ENCODE results near the gene AGAP9. TPM values are rescaled to one million over a fixed set of nuclear protein-coding genes. Genes with fewer than 3 reads are reported as not detected.
"Not testable (repeated sequence)": the region's sequence is repeated elsewhere in the genome, so short reads cannot be mapped to it uniquely, and the experiment has no call there.

The AGAP9 gene
- total and polyA plus RNA-seq, 3 experiments from 2014 or later, result 0.23 to 5.1 (median 5.1) TPM

DNA sequence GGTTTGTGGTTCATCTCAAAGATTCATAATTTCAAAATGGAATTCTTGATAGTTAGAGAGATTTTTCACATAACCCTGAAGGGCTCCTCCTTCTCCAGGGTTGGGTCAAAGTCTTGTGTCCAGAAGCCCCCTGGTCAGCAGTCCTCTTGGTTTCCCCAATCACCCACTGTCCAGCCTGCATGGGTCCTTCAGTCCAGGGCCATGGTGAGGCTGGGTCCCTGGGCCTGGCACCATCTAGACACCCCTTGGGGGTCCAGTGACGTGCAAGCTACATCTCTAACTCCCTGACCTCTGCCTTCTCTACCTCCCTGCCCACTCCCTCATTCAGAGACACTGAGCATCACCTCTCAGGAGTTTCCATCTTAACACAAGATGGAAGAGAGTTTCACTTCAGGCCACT is 65.6 kb downstream of the AGAP9 start:
- Histone ChIP-seq H3K4me3 (ENCODE audit: low read length) (no peak overlapping the region), H3K9me3 (ENCODE audit: low read length) (no peaks in the 10 kb centered on the region), H3K4me1 (ENCODE audit: insufficient read depth, low read length) (no peaks in the 10 kb centered on the region), H3K27me3 (ENCODE audit: insufficient read depth, low read length, poor library complexity, severe bottlenecking) (no peaks in the 10 kb centered on the region), H3K36me3 (ENCODE audit: insufficient read depth, low read length) (no peaks in the 10 kb centered on the region), H3K27ac (ENCODE audit: low read depth, low read length) (no peak overlapping the region)
- POLR2A ChIA-PET, result no interaction called here
- H3K9me3 Mint-ChIP-seq, result no peaks in the 10 kb centered on the region
- H3K27me3 Mint-ChIP-seq, result peaks cover 7 to 20% of the 10 kb centered on the region in 2 donors
- no peak for DNase-seq
- no peak overlapping the region for H3K4me3 Mint-ChIP-seq
- H3K36me3 Mint-ChIP-seq, result no peaks in the 10 kb centered on the region
- peaks cover 0 to 3% (median 0%) of the 10 kb centered on the region in 3 donors for H3K4me1 Mint-ChIP-seq
- CTCF ChIA-PET, result no interaction called here
- no peak overlapping the region for H3K27ac Mint-ChIP-seq

DNA sequence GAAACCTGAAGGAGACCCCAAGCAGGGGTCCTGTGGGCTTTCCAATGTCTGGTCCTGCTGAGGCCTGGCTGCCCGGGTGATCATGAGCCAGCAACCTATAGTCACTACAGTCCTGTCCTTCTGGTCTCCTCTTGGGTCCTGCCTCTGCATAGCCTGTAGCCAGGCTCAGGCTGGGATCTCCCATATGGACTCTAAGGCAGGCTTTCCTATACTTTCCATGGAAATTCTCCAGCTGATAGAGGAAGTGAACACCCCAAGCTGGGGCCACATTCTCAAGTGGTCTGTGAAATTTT is 66.0 kb downstream of the AGAP9 start:
- no peak for DNase-seq
- Histone ChIP-seq H3K9me3 (ENCODE audit: low read length) (no peaks in the 10 kb centered on the region), H3K36me3 (ENCODE audit: insufficient read depth, low read length) (no peaks in the 10 kb centered on the region), H3K27me3 (ENCODE audit: insufficient read depth, low read length, poor library complexity, severe bottlenecking) (no peaks in the 10 kb centered on the region), H3K27ac (ENCODE audit: low read depth, low read length) (no peak overlapping the region), H3K4me1 (ENCODE audit: insufficient read depth, low read length) (no peaks in the 10 kb centered on the region), H3K4me3 (ENCODE audit: low read length) (no peak overlapping the region)
- Mint-ChIP-seq H3K4me1 (peaks cover 0 to 3% (median 0%) of the 10 kb centered on the region in 3 donors), H3K27ac (no peak overlapping the region), H3K36me3 (no peaks in the 10 kb centered on the region), H3K27me3 (peaks cover 7 to 20% of the 10 kb centered on the region in 2 donors), H3K9me3 (no peaks in the 10 kb centered on the region), H3K4me3 (no peak overlapping the region)
- ChIA-PET POLR2A (no interaction called here), CTCF (no interaction called here)

DNA sequence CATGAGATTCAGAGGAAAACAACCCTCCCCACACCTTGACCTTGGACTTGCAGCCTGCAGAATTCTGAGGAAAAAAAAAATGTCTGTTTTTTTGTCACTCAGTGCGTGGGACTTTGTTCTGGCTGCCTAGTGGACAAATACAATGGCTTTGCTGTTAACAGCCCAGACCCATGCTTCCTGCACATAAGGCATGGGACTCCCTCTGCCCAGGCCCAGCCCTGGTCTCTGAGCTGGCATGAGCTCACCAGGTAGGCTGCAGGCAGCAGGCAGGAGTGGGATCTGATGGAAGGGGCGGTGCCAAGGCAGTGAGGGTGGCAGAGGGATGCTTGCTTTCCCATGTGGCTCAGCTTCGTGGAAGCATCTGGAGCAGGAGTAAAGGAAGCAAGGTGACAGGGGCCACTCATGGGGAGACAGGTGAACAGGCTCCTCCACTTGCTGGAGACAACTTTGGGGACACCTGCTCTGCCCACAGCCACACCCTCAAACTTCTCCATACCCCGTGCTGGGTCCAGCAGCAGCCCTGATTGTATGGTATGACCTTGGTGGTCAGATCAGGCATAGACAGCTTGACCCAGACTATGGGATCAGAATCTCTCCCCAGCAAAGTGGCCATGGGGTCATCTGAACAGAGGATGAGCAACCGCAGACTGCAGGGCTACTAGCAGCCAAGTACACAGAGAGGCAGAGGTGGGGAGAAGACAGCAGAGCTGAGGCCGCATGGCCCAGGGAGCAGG is 66.5 kb downstream of the AGAP9 start:
- Mint-ChIP-seq H3K27me3 (peaks cover 7 to 20% of the 10 kb centered on the region in 2 donors), H3K36me3 (no peaks in the 10 kb centered on the region), H3K27ac (no peak overlapping the region), H3K4me3 (no peak overlapping the region), H3K4me1 (peaks cover 0 to 3% (median 0%) of the 10 kb centered on the region in 3 donors), H3K9me3 (no peaks in the 10 kb centered on the region)
- DNase-seq, result no peak
- Histone ChIP-seq H3K4me3 (ENCODE audit: low read length) (no peak overlapping the region), H3K27me3 (ENCODE audit: insufficient read depth, low read length, poor library complexity, severe bottlenecking) (no peaks in the 10 kb centered on the region), H3K9me3 (ENCODE audit: low read length) (no peaks in the 10 kb centered on the region), H3K27ac (ENCODE audit: low read depth, low read length) (no peak overlapping the region), H3K36me3 (ENCODE audit: insufficient read depth, low read length) (no peaks in the 10 kb centered on the region), H3K4me1 (ENCODE audit: insufficient read depth, low read length) (no peaks in the 10 kb centered on the region)
- ChIA-PET CTCF (no interaction called here), POLR2A (no interaction called here)

DNA sequence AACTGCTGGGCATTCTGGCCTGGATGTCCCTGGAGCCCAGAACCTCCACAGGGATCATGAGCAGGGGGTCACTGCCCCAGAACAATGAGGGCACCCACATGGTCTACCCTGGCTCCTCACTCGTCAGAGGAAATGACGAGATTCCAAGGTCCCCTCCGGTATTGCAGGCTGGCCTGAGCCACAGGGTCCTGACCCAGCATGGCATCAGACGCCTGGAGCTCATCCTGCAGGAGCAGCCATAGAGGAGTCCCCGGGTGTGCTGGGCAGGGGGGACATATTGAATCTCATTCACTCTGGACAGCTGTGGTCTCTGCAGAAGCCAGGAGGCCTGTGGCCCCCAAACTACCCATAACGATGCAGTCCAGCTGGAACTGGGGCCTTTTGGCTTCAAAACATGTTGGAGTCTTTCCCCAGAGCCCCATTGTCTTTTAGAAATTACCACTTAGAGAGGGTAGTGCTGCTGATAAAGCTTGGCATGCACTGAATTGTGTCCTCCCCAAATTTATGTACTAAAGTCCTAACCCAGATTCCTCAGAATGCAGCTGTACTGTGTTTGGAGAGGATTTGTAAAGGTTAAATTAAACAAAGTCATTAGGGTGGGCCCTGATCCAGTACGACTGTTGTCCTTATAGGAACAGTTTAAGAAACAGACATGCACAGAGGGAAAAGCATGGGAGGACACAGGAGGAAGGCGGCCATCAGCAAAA is 67.2 kb downstream of the AGAP9 start:
- Histone ChIP-seq H3K9me3 (ENCODE audit: low read length) (no peaks in the 10 kb centered on the region), H3K27ac (ENCODE audit: low read depth, low read length) (no peak overlapping the region), H3K4me1 (ENCODE audit: insufficient read depth, low read length) (no peaks in the 10 kb centered on the region), H3K4me3 (ENCODE audit: low read length) (no peak overlapping the region), H3K27me3 (ENCODE audit: insufficient read depth, low read length, poor library complexity, severe bottlenecking) (no peaks in the 10 kb centered on the region), H3K36me3 (ENCODE audit: insufficient read depth, low read length) (no peaks in the 10 kb centered on the region)
- CTCF ChIA-PET, result no interaction called here
- no peak overlapping the region for H3K4me3 Mint-ChIP-seq
- H3K27me3 Mint-ChIP-seq, result peaks cover 7 to 20% of the 10 kb centered on the region in 2 donors
- no peak for DNase-seq
- no peaks in the 10 kb centered on the region for H3K9me3 Mint-ChIP-seq
- no peaks in the 10 kb centered on the region for H3K36me3 Mint-ChIP-seq
- peaks cover 0 to 3% (median 0%) of the 10 kb centered on the region in 3 donors for H3K4me1 Mint-ChIP-seq
- POLR2A ChIA-PET, result no interaction called here
- no peak overlapping the region for H3K27ac Mint-ChIP-seq

DNA sequence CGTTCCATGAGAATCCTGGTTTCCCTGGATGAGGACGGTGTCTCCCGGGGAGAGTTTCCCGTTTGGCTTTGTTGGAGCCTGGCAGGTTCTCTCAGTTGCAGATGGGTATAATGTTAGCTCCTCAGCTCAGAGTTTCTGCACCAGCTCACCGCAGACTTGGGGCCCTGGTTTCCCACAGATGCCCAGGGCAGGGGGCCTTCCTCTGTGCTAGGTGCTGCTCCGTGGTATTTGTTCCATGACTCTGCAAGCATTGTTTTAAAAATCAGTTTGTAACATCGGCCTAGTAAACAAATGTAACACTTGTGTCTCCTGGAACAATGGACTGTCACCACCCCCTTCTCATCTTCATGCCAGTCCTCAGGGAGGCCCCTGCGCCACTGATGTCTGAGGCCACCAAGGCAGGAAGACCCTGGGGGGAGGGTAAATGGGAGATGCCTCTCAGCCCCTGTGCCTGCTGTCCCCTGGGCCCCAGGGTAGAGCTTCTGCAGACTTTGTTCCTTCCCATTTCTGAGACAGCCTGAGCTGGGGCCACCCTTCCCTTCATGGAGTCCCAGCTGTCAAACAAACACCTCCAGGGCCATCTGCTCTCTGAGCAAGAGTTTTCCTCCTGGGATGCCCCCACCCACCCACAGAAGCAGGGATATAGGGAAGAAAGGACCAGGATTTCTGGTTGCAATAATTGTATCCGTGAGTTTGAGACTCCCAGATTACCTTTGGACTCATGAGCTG is 67.9 kb downstream of the AGAP9 start:
- H3K9me3 ChIP-seq (ENCODE audit: low read length); H3K9me3 Mint-ChIP-seq; H3K27me3 ChIP-seq (ENCODE audit: insufficient read depth, low read length, poor library complexity, severe bottlenecking); DNase-seq; H3K4me1 Mint-ChIP-seq; H3K4me3 Mint-ChIP-seq; H3K4me1 ChIP-seq (ENCODE audit: insufficient read depth, low read length); H3K4me3 ChIP-seq (ENCODE audit: low read length); POLR2A ChIA-PET; H3K36me3 ChIP-seq (ENCODE audit: insufficient read depth, low read length); H3K36me3 Mint-ChIP-seq; H3K27ac ChIP-seq (ENCODE audit: low read depth, low read length): not testable (repeated sequence)
- CTCF ChIA-PET, result interaction anchor here (1.4 kb wide), 1 partner anchor 17 kb away, joined by 3 read pairs; no protein-coding TSS in a partner anchor
- H3K27ac Mint-ChIP-seq, result peak overlapping the region in 1 of 8 donors; percentile 55
- H3K27me3 Mint-ChIP-seq, result peaks cover 7 to 18% of the 10 kb centered on the region in 2 donors

DNA sequence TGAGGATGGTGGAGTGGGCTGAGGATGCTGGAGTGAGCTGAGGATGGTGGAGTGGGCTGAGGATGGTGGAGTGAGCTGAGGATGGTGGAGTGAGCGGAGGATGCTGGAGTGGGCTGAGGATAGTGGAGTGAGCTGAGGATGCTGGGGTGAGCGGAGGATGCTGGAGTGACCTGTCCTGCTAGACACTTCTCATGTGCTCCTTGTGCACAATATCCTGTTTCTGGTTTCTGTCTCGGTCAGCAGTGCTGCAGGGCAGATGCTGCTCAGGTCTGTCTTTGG is 68.7 kb downstream of the AGAP9 start:
- no peaks in the 10 kb centered on the region for H3K36me3 Mint-ChIP-seq
- Histone ChIP-seq H3K9me3 (ENCODE audit: low read length) (no peaks in the 10 kb centered on the region), H3K27me3 (ENCODE audit: insufficient read depth, low read length, poor library complexity, severe bottlenecking) (no peaks in the 10 kb centered on the region), H3K4me1 (ENCODE audit: insufficient read depth, low read length) (no peaks in the 10 kb centered on the region), H3K4me3 (ENCODE audit: low read length) (no peak overlapping the region), H3K36me3 (ENCODE audit: insufficient read depth, low read length) (no peaks in the 10 kb centered on the region), H3K27ac (ENCODE audit: low read depth, low read length) (no peak overlapping the region)
- DNase-seq, result no peak
- no peaks in the 10 kb centered on the region for H3K4me1 Mint-ChIP-seq
- ChIA-PET POLR2A (no interaction called here), CTCF (interaction anchor here (1.4 kb wide), 1 partner anchor 17 kb away, joined by 3 read pairs; no protein-coding TSS in a partner anchor)
- H3K27me3 Mint-ChIP-seq, result peaks cover 7 to 18% of the 10 kb centered on the region in 2 donors
- no peak overlapping the region for H3K4me3 Mint-ChIP-seq
- peak overlapping the region in 1 of 8 donors; percentile 56 for H3K27ac Mint-ChIP-seq
- H3K9me3 Mint-ChIP-seq, result no peaks in the 10 kb centered on the region

DNA sequence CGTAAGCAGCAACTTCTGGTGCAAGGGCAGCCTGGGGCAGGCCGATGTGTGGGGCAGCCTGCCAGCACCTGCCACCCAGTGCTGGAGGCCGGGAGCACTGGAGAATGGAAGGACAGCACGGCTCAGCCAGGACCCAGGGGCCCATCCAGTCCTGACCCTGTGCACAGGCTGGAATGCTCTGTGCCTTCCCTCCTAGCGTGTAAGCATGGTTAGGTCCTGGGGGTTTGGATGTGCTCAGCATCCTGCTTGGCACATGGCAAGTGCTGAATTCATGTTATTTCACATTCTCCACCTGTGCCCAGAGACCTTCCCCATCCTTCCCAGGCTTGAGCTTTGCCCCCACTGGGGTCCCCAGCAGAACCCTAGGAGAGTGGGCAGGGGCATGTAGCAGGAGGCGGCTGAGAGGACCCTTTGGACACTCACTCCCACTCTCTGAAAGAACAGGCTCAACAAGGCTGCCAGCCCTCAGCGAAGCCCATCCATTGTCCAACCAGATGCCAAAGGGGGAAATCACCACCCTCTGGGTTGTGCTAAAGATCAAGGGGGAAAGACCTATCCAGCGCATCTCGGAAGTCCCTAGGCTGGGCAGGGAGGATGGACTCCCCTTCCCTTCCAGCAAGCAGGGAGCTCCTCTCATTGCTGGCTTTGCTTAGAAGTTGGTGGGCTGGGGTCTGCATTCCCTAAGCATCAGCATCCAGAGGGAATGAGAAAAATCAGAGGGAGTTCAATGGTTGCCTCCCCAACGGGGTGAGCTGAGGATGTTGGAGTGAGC is 69.2 kb downstream of the AGAP9 start:
- no peak overlapping the region for H3K4me3 ChIP-seq (ENCODE audit: low read length)
- peaks cover 7 to 18% of the 10 kb centered on the region in 2 donors for H3K27me3 Mint-ChIP-seq
- H3K9me3 Mint-ChIP-seq, result no peaks in the 10 kb centered on the region
- POLR2A ChIA-PET, result no interaction called here
- H3K27ac ChIP-seq (ENCODE audit: low read depth, low read length), result no peak overlapping the region
- no peaks in the 10 kb centered on the region for H3K4me1 Mint-ChIP-seq
- H3K36me3 Mint-ChIP-seq, result no peaks in the 10 kb centered on the region
- H3K27ac Mint-ChIP-seq, result peak overlapping the region in 1 of 8 donors; percentile 56
- H3K27me3 ChIP-seq (ENCODE audit: insufficient read depth, low read length, poor library complexity, severe bottlenecking), result no peaks in the 10 kb centered on the region
- DNase-seq, result no peak
- H3K4me3 Mint-ChIP-seq, result no peak overlapping the region
- H3K4me1 ChIP-seq (ENCODE audit: insufficient read depth, low read length), result no peaks in the 10 kb centered on the region
- no peaks in the 10 kb centered on the region for H3K36me3 ChIP-seq (ENCODE audit: insufficient read depth, low read length)
- CTCF ChIA-PET, result interaction anchor here (1.4 kb wide), 1 partner anchor 16 kb away, joined by 3 read pairs; no protein-coding TSS in a partner anchor
- no peaks in the 10 kb centered on the region for H3K9me3 ChIP-seq (ENCODE audit: low read length)
